GM21529 (cell line): ENCODE results near the gene MPC1.

ENCODE experiments used
- ATAC-seq: cut with Tn5 transposase; IDR thresholded peaks from one replicate; pipeline ENCODE4 v1.9.1; 2021; ENCODE audit not compliant: unreplicated experiment

The MPC1 gene

GRCh38 chr6:166318649-166319600 lies 63.8 kb downstream of the MPC1 start:
- ATAC-seq, result no peak

GRCh38 chr6:166318227-166318626 lies 64.5 kb downstream of the MPC1 start:
- no peak for ATAC-seq

DNA sequence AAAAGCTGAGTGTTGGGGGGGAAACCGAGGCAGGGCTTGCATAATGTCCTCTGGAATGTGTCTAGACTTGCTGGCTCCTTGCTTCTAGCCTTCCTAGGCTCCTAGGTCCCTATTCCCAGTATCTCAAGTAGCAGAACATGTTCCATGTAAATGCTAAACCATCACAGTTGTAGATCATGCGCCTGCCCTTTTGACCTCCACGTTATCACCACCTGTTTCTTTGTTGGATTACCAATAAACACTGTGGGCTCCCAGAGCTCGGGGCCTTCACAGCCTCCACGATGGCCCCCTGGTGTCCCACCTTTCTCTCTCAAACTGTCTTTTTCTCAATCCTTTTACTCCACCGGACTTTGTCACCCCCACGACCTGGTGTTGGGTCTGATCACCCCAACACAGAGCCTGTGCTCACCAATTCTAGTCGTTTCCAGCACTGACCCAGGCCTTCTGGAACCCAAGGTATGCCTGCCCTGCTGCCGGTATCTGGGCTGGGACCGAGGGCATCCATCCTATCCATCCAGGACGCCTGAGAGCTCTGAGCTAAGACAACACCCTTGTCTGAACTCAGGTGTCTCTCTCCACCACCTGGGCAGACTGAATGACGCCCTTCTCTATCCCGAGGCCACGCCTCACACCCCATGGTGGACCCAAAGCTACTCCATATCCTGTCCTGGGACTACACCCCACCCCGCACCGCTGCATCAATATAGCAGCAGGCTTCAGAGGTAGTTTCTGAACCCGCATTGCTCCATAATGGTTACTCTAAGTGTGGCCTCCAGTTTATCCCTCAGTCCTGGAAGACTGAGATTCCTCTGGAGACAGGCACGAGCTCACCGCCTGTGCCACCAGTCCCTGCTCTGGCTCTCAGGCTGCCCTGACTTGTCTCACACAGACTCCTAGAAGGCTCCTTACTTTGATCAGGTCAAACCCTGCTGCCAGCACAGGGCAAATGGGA lies 65.2 kb downstream of the MPC1 start:
- no peak for ATAC-seq

DNA sequence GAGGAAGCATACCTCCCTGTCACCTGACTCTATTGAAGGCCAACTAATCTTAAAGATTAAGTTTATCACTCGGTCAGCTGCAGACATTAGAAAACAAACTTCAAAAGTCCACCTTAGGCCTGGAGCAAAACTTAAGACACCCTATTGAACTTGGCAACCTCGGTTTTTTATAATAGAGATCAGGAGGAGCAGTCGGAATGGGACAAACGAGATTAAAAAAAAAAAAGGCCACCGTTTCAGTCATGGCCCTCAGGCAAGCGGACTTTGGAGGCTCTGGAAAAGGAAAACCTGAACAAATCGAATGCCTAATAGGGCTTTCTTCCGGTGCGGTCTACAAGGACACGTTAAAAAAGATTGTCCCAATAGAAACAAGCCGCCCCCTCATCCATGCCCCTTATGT lies 67.3 kb downstream of the MPC1 start:
- ATAC-seq, result no peak
